HG03469 (cell line): Measurements from ENCODE around the gene STAG1.
"Not testable (repeated sequence)": the region's sequence is repeated elsewhere in the genome, so short reads cannot be mapped to it uniquely, and the experiment has no call there.

Experiments used
- ATAC-seq: cut with Tn5 transposase; IDR thresholded peaks from one replicate; pipeline ENCODE4 v1.9.1; 2021; ENCODE audit warnings: mild to moderate bottlenecking, moderate library complexity, moderate number of reproducible peaks; ENCODE audit not compliant: unreplicated experiment

The STAG1 gene

GRCh38 chr3:136516656-136517055 lies 235.5 kb downstream of the STAG1 start:
- no peak for ATAC-seq

GRCh38 chr3:136516095-136516494 lies 236.1 kb downstream of the STAG1 start:
- no peak for ATAC-seq

GRCh38 chr3:136514533-136514932 lies 237.6 kb downstream of the STAG1 start:
- ATAC-seq, result not testable (repeated sequence)

- ATAC-seq, result no peak
Observed at GRCh38 chr3:136513367-136513766, 238.8 kb downstream of the STAG1 start.

GRCh38 chr3:136512381-136512780 lies 239.8 kb downstream of the STAG1 start:
- no peak for ATAC-seq

- ATAC-seq, result no peak
Observed at GRCh38 chr3:136505676-136506075, 246.5 kb downstream of the STAG1 start.

- ATAC-seq, result no peak
Observed at GRCh38 chr3:136503056-136503455, 249.1 kb downstream of the STAG1 start.

- no peak for ATAC-seq
Observed at GRCh38 chr3:136498919-136499447, 253.2 kb downstream of the STAG1 start.

- ATAC-seq, result no peak
Observed at GRCh38 chr3:136495213-136495612, 257.0 kb downstream of the STAG1 start.

GRCh38 chr3:136490646-136491405 lies 261.4 kb downstream of the STAG1 start:
- no peak for ATAC-seq

GRCh38 chr3:136485777-136486176 lies 266.4 kb downstream of the STAG1 start:
- ATAC-seq, result no peak

- no peak for ATAC-seq
Observed at GRCh38 chr3:136476280-136476679, 275.9 kb downstream of the STAG1 start.

- not testable (repeated sequence) for ATAC-seq
Observed at GRCh38 chr3:136474876-136475275, 277.3 kb downstream of the STAG1 start.

- no peak for ATAC-seq
Observed at GRCh38 chr3:136473716-136474326, 278.4 kb downstream of the STAG1 start.

- ATAC-seq, result no peak
Observed at GRCh38 chr3:136465296-136465695, 286.9 kb downstream of the STAG1 start.

- ATAC-seq, result no peak
Observed at GRCh38 chr3:136464502-136464901, 287.7 kb downstream of the STAG1 start.

GRCh38 chr3:136463170-136463569 lies 289.0 kb downstream of the STAG1 start:
- no peak for ATAC-seq

GRCh38 chr3:136457793-136458192 lies 294.4 kb downstream of the STAG1 start:
- no peak for ATAC-seq

GRCh38 chr3:136456196-136456595 lies 296.0 kb downstream of the STAG1 start:
- no peak for ATAC-seq

GRCh38 chr3:136444581-136444980 lies 307.6 kb downstream of the STAG1 start:
- no peak for ATAC-seq

GRCh38 chr3:136437043-136437442 lies 315.1 kb downstream of the STAG1 start:
- no peak for ATAC-seq

- no peak for ATAC-seq
Observed at GRCh38 chr3:136434429-136434828, 317.7 kb downstream of the STAG1 start.
